Right renal pelvis (tissue), 4 donors: ENCODE data around the gene NKAPL. TPM values are rescaled to one million over a fixed set of nuclear protein-coding genes. Genes with fewer than 3 reads are reported as not detected.
A peak's percentile ranks its signal among the peaks of the same experiment; 100 is the strongest.

Experiments used
- DNase-seq, 4 donors: peaks; one replicate each; pipeline ENCODE4 v3.0.0-alpha.2; 2013; ENCODE audit warnings: low read depth in 4 of 4, low spot score in 3 of 4, missing footprints in 1 of 4
- polyA plus RNA-seq, 4 donors: library from polyadenylated mRNA; unstranded; fragments of 120-200 nt; gene quantifications; one replicate each; pipeline ENCODE4 v1.2.1, GENCODE V29; 2013; ENCODE audit not compliant: insufficient read length in 4 of 4

NKAPL gene
- polyA plus RNA-seq, result 1 to 10 TPM; 2.1 to 2.5 (median 2.3) TPM

DNA sequence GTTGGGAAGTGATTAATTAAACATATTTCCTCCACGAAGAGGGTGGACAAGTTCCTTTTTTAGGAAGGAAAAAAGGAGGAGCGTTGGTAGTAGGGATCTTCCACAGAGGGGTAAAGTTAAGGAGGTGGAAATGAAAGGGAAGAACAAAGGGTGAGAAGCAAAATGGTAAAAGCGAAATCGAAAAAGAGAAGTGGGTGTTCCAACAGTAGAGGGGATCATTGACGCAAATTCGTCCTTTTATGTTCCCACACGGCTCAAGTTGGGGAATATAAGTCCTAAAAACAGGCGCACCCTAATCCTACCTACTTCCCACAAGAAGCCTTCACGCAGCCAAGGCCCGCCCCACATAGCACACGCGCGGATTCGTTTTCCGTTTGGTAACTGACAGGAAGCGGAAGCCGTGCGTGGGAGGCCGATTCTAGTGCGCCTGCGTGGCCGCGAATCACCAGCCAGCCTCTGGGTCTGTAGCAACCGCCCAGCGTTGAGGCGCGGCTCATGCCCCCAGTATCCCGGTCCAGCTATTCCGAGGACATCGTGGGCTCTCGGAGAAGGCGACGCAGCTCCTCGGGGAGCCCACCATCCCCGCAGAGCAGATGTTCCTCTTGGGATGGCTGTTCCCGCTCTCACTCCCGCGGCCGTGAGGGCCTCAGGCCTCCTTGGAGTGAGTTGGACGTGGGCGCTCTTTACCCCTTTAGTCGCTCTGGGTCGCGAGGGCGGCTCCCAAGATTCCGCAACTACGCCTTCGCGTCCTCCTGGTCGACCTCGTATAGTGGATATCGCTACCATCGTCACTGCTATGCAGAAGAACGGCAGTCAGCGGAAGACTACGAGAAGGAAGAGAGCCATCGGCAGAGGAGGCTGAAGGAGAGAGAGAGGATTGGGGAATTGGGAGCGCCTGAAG is at the start of gene NKAPL:
Gene NKAPL (plus strand): TSS at position 421 of the 901 bp plus-strand sequence. CDS start 75 bp downstream, at position 496.
- DNase-seq, result peak in 1 of 4 donors; percentile 25

DNA sequence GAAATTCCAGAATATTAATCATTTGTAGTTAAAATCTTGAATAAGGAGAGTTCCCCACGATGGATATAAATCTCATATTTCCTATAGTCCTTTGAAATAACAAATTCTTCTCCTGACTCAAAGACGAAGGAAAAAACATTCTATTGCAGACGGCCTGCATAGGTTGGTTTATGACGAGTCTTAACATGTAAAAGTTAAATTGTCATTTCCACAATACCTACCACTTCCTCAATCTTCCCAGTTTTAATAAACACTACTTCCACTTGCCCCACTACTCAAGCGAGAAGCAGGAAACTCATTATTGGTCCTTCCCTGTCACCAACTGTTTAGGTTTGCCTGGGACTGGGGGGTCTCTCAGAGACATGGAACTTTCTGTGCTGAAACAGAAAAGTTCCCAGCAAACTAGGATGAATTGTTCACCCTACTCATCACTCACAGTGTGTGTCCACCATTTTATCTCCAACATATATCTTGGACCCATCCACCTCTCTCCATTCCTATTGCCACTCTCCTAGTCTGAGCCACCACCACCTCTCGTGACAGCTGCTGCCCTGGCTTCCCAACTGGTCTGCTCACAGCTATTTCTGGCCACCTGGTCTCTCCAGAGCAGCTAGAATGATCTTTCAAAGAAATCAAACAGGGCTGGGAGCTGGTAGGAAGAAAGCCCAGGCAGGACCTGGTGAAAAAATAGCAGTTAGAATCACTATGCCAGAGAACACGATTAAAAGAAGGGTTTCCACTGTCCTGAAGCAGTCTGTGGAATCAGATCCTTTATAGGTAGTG is 49.2 kb upstream of the NKAPL start:
- no peak for DNase-seq

DNA sequence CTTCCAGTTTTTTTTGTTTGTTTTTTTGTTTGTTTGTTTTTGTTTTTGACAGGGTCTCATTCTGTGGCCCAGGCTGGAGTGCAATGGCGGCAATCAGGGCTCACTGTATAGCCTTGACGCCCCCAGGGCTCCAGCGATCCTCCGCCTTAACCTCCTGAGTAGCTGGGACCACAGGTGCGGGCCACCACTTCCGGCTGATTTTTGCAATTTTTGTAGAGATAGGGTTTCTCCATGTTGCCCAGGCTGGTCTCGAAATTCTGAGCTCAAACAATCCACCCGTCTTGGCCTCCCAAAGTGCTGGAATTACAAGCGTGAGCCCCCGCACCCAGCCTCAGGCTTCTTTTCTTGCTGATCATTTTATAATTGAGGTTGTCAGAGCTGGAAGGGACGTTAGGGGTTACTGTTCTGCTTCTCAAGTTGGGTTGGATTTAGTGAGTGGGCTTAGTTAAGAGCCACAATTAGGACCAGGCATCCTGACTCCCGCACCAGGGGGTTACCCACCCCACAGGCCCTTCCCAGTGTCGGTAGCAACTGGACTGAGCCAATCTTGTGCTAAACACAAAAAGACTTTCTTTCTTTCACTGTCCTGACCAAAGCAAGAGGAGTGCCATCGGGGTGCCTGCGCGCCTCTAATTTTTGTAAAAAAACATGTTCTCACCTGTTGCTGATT is 47.1 kb upstream of the NKAPL start:
- DNase-seq, result no peak

DNA sequence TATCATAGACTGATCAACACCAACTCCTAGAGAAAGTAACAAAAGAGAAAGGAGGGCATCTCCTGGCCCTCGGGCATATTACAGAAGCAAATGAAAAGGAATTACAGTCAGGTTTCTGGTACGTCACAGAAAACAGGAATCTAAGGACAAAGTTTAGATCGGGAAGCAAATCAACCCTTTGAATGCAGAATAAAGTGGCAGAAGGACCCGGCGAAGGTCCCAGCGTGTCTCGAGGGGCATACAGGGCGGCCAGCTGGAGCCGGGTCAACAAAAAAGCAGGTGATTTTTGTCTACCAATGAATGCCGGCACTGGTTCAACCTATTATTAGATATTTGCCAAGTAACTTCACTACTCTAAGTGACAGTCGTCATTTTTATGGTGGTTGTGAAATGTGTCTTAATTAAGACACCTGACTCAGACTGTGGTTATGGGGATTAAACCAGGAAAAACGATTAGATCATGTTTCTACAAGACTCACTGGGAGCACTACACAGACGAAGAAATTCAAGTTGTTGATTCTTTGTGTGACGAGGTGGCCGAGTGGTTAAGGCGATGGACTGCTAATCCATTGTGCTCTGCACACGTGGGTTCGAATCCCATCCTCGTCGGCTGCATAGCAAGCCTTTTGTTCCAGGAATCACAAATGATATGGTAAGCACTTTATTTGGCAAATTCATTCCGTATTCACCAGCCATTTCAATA is 46.4 kb upstream of the NKAPL start:
- no peak for DNase-seq

DNA sequence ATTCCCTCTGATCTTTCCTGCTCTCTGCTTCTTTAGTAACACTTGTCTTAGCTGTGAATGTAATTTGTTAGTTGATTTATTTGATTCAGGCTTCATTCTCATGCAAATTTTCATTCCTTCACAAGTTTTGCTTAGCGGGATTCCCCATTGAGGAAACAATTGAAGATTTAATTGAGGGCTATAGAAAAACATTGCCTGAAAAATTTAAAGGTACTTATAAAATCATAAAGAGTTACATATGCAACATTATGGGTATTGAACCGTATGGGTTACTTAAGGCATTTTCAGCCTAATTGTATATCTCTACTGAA is 45.9 kb upstream of the NKAPL start:
- DNase-seq, result no peak

DNA sequence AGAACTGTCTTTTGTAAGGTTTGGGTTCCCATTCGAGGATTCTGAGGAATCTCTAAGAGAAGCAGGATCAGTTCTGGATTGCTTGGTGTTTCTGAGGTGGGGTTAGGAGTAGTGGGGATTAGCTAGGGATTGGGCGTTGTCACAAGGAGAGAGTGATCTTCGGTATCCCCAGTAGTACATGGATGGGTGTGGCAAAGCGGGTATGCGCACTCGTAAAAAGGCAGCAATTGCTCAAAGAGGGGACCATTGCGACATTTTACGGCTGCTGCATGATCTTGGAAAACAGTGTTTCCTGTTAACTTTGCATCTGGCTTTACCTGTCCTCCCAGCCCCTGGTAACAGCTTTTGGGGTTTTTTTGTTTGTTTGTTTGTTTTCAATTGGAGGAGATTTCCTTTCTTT is 43.7 kb upstream of the NKAPL start:
- no peak for DNase-seq

DNA sequence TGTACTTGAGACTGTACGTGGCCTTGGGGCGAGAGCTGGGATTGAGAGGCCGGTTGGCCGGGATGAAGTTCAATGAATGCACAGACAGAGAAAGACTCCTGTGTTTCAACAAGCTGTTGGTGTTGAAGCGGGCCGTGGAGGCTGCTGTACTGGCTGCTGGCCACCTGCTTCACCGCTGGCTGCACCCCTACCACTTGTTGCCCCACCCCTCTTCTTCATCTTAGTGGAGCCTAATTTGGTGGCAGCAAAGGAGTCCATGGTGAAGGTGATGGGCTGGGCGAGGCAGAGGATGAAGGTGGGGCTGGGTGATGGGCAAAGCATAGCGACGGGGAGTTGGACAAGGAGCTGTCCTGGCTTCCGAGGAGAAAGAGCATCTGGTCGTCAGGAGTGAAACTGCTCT is 41.2 kb upstream of the NKAPL start:
- DNase-seq, result no peak

DNA sequence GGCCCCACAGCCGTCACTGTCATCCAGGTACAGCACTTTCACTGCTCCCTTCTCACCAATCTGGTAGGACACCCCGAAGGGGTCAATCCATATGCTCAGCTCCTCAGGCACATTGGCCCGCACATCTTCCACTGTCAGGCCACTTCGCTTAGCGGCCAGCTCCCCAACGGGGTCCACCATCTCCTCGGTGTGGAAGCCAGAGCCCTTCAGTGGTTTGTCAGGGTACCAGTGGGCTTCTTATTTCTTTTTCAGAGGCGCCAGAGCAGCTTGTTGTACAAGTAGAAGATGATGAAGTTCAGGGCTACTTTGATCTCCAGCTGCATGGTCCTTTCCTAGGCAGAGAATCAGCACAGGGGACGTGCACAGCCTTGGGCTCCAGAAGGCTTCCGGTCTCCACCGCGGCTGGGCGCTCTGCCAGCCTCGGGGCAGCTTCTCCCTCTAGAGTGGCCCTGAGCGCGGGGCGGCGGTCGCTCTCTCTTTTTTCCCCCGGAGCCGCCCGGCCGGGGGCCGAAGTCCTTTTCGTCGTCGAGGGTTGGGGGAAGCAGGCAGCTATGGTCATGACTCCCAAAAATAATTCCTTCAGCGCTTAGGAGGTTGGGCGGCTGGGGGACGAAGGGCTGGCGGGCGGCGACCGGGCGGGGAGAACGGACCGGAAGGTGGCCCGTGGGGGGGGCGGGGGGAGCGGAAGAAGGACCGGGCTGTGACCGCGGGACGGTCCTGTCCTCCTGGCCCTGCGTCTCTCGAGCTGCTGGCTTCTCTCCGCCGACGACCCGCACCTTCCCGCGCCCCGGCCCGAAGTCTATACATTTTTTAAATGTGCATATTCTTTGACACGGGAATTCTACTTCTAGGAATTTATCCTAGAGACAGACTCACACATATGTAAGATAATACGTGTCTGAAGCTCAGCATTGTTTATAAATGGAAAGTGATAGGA is 40.5 kb upstream of the NKAPL start:
- DNase-seq, result peak in 1 of 4 donors; percentile 33

DNA sequence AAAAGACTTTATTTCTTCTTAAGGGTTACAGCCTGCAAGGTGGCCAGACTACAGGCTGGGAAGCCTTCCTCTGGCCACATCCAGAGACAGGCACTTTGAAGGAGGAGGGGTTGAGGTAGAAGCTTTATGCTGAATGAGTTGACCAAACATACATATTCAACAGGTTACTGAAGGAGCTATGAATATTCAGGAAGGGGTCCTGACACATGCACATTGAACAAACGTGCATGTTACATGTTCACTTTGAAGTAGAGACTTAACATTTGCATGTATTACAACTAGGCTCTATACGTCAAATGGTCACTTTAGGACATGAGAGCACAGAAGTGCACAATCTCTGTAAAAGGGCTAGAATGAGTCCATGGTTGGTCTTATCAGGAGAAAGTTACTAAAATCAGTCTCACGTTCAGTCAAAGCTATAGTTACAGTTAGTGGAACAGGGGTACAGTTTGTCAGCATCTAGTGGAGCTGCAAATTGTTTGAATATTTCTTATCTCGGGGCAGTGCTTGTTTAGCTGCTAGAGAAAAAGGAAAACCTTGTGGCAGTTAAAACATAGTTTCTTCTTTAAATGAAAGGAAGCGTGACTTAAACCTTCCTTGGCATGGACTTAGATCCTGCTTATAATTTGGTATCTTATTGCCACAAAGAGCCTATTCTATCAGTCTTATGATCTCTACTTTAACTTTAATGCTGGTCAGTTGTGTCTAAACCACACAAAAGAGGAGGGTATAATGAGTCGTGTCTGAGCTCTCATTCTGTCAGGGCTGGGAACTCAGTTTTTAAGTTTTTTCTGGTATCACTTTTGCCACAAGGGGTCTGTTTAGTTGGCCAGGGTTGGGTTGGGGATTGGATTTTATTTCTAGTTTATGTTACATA is 38.6 kb upstream of the NKAPL start:
- DNase-seq, result no peak

DNA sequence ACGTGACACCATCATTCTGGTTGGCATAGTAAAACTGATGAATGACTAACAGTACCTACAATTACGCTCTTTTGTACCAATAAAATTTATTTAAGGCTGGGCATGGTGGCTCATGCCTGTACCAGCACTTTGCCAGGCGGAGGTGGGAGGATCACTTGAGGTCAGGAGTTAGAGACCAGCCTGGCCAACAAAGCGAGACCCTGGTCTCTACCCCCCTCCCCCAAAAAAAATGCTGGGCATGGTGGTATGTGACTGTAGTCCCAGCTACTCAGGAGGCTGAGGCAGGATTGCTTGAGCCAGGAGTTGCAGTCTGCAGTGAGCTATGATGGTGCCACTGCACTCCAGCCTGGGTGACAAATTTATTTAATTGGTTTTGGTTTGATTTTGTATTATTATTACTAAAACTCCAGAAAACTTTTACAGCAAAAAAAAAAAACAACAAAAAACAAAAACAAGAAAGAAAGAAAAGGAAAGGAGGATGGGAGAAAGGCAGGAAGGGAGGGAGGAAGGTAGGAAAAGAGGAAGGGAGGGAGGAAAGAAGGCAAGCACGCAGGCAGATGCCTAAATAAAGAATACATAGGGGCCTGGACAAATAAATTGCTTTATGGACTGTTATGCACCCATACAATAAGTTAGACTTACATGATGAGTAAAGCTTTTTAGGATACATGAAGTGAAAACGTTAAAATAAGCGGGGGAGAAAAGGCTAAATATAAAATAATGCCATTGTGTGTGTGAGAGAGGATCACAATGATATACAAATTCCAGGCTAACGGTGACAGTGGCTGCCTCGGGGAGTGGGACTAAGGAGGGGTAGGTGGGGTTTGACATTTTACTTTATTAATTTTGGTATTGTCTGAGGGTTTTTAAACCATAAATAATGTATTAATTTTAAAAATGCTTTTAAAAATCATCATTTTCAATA is 34.7 kb upstream of the NKAPL start:
- DNase-seq, result no peak

DNA sequence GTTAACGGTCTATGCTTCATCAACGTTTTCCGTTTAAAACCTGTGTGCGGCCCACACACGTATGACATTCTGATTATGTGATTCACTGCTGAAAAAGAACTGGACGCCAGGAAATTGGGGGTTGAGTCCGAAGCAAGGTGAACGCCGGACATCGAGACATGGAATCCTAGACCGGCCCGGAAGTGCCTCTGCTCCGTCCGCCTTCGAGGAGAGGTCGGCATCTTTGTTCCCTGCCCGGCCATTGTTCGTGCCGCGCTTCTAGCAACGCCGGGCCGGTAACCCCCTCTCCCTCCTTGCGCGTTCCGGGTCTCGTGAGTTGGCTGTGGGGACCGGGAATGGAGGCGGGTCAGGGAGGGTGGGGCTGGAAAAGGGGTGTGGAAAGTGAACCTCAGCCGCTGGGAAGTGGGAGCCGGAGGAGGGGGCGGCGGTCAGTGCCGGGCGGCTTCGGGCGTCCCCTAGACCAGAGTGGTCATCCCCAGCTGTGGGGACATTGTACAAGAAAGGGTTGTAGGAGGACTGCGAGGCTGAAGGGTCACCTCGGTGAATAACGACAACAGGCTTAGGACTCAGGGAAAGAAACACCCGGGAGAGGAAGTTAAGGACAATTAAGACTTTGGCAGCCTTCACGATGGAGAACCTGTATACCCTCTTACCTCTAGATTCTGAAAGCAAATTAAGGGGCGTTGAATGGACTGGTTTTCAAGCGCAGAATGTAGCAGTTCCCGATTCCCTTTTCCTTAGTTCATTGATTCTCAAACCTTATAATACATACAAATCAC is 33.9 kb upstream of the NKAPL start, which contains the start of gene ZSCAN9:
Gene ZSCAN9 (plus strand): TSS at position 220 of the 779 bp plus-strand sequence. CDS start 1,810 bp downstream, outside the sequence.
- peak in 3 of 4 donors; percentile 61 to 77 (median 68) for DNase-seq

DNA sequence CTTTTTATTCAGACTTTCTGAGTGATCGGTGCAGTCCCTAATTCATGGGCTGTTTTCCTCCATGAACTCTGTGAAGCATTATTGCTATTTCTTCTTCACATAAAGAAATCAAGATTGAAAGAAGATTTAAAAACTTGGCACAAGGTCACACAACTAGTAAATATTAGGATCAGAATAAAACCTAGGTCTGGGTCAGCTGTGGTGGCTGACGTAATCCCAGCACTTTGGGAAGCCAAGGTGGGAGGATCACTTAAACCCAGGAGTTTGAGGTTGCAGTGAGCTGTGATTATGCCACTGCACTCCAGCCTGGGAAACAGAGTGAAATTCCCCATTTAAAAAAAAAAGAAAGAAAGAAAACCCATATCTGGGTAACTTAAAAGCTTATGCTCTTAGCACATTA is 32.6 kb upstream of the NKAPL start:
- no peak for DNase-seq

DNA sequence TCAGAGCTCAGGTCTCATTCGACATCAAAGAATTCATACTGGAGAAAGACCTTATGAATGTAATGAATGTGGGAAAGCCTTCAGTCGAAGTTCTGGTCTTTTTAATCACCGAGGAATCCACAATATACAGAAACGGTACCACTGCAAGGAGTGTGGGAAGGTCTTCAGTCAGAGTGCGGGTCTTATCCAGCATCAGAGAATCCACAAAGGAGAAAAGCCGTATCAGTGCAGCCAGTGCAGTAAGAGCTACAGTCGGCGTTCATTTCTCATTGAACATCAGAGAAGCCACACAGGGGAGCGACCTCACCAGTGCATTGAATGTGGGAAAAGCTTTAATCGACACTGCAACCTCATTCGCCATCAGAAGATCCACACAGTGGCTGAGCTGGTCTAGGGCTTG is 26.3 kb upstream of the NKAPL start:
- DNase-seq, result no peak

DNA sequence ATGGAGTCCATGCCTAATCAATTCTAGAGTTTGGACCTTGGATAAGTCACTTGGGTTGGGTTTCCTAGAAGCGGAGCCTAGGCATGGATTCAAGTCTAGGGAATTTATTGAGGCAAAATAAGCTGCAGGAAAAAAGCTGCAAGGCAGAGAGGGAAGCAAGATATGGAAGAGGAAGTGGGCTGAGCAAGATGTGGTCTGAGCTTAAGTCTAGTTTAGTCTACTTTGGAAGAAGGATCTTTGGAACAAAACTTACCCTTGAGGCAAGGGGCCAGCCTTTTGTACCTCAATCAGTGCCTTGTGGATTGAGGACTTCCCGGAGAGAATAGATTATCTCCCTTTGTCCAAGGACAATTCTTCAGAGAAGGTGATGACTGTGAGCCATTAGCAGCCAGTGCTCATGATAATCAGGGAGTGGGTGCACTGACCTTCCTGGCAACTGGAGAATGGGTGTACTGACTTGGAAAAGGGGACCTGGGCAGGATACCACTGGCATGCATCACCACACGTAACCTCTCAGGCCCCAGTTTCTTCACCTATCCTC is 23.1 kb upstream of the NKAPL start:
- DNase-seq, result no peak

DNA sequence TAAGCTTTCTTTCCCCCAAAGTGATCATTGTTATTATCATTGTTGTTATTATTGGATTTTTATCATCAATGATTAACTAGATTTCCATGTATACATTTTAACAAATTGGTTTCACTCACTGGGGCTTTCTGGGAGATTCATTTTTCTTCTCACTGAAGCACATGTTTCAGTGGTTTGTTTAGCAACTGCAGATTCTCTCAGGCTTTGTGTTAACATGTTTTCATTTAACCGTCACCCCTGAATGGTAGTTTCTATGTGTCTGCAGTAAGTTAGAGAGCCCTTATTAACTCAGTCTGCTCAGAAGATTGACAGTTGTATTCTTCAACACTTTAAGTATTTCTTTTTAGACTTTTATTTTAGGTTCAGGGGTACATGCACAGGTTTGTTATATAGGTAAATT is 19.5 kb upstream of the NKAPL start:
- DNase-seq, result no peak

DNA sequence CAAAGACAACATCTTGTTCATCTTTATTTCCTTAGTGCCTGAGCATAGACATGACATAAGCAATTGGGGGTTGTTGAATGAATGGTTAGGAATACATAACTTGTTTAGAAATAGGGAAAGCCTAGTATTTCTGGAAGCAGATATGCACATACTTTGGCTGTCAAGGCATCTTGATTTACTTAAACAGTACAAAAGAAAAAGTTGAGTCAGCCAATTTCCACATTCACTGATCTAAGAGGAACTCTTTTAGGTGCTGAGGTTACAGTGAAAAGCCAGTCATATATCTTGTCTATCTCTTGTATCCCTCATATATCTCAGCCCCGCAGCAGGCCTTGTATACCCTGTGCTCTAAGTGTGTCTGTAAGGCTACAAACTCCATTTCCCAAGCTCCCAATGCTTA is 18.6 kb upstream of the NKAPL start:
- DNase-seq, result no peak
